Measurements from ENCODE around the gene ASTL.

DNA sequence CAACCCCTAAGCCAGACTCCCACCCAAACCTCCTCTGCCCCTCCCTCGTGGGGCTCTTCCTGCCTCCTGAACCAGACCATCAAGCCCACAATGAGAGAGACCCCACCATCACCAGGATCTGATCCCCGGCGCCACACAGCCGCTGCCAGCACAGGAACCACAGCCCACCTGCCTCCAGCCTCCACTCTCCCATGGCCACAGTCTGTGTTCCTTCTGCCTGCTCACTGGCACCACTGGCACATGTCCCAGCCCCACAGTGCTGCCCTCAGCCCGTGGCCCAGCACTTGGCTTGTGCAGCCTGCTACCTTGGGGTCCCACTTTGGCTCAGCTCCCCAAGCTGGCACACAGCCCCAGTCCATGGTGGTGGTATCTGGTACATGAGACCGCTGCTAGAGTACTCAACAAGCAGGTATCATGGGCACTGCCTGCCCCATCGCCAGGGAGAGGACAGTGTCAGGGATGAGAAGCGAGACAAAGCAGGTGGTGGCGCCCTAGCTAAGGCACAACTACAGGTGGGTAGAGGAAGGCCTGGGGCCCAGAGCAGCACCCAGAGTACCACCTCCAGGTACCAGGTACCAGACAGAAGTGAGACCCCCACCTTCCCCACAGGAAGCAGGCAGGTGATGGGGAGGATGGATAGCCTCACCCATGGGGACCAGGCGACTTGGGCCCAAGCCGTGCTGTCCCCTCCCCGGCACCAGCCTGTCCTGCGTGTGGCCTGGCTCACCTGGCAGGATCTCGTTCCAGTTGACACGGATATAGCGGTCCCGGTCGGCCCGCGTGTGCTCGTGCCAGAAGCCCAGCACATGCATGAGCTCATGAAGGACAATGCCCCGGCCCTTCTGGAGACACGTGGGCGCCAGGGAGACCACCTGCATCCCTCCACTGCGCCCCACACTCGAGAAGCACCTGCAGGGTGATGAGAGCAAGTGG is 6.2 kb downstream of the ASTL start:
- TF ChIP-seq CTCF (IDR thresholded peaks at IDR 0.05; ENCODE audit: low read depth, low read length, missing input control) (no peak), RAD21 (IDR thresholded peaks at IDR 0.05) (no peak), TAF1 (conservative IDR thresholded peaks at IDR 0.05) (no peak), EGR1 (IDR thresholded peaks at IDR 0.05; ENCODE audit: low read depth in 2 of 2) (no peak), MAX (IDR thresholded peaks at IDR 0.05) (no peak), JUND (IDR thresholded peaks at IDR 0.05) (no peak), FOXA2 (IDR thresholded peaks at IDR 0.05) (no peak), RXRA (IDR thresholded peaks at IDR 0.05) (no peak), YY1 (IDR thresholded peaks at IDR 0.05) (no peak), SP1 (IDR thresholded peaks at IDR 0.05) (no peak), HNF4G (IDR thresholded peaks at IDR 0.05) (no peak)
- TF ChIP-seq, protein P1, sequence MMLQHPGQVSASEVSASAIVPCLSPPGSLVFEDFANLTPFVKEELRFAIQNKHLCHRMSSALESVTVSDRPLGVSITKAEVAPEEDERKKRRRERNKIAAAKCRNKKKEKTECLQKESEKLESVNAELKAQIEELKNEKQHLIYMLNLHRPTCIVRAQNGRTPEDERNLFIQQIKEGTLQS (IDR thresholded peaks at IDR 0.05): no peak
- TF ChIP-seq, protein P2, sequence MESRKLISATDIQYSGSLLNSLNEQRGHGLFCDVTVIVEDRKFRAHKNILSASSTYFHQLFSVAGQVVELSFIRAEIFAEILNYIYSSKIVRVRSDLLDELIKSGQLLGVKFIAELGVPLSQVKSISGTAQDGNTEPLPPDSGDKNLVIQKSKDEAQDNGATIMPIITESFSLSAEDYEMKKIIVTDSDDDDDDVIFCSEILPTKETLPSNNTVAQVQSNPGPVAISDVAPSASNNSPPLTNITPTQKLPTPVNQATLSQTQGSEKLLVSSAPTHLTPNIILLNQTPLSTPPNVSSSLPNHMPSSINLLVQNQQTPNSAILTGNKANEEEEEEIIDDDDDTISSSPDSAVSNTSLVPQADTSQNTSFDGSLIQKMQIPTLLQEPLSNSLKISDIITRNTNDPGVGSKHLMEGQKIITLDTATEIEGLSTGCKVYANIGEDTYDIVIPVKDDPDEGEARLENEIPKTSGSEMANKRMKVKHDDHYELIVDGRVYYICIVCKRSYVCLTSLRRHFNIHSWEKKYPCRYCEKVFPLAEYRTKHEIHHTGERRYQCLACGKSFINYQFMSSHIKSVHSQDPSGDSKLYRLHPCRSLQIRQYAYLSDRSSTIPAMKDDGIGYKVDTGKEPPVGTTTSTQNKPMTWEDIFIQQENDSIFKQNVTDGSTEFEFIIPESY (IDR thresholded peaks at IDR 0.05): no peak
- TF ChIP-seq, protein P3, sequence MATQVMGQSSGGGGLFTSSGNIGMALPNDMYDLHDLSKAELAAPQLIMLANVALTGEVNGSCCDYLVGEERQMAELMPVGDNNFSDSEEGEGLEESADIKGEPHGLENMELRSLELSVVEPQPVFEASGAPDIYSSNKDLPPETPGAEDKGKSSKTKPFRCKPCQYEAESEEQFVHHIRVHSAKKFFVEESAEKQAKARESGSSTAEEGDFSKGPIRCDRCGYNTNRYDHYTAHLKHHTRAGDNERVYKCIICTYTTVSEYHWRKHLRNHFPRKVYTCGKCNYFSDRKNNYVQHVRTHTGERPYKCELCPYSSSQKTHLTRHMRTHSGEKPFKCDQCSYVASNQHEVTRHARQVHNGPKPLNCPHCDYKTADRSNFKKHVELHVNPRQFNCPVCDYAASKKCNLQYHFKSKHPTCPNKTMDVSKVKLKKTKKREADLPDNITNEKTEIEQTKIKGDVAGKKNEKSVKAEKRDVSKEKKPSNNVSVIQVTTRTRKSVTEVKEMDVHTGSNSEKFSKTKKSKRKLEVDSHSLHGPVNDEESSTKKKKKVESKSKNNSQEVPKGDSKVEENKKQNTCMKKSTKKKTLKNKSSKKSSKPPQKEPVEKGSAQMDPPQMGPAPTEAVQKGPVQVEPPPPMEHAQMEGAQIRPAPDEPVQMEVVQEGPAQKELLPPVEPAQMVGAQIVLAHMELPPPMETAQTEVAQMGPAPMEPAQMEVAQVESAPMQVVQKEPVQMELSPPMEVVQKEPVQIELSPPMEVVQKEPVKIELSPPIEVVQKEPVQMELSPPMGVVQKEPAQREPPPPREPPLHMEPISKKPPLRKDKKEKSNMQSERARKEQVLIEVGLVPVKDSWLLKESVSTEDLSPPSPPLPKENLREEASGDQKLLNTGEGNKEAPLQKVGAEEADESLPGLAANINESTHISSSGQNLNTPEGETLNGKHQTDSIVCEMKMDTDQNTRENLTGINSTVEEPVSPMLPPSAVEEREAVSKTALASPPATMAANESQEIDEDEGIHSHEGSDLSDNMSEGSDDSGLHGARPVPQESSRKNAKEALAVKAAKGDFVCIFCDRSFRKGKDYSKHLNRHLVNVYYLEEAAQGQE (IDR thresholded peaks at IDR 0.05): no peak

All from liver (tissue), 3 donors.